ENCODE data around the gene KRTAP22-1.

KRTAP22-1 gene

GRCh38 chr21:30628109-30628508 is 27.2 kb downstream of the KRTAP22-1 start:
- DNase-seq, result no peak

GRCh38 chr21:30629200-30629599 is 28.3 kb downstream of the KRTAP22-1 start:
- no peak for DNase-seq

GRCh38 chr21:30634906-30635305 is 34.0 kb downstream of the KRTAP22-1 start, which contains the start of gene KRTAP20-2:
Gene KRTAP20-2 (plus strand): TSS chr21:30635206. CDS start chr21:30635264, 58 bp downstream.
- DNase-seq, result no peak

- no peak for DNase-seq
Observed at GRCh38 chr21:30638686-30639085, 37.8 kb downstream of the KRTAP22-1 start.

- DNase-seq, result no peak
Observed at GRCh38 chr21:30642564-30642963, 41.7 kb downstream of the KRTAP22-1 start, which contains the start of gene KRTAP20-3. Gene KRTAP20-3 (plus strand): TSS chr21:30642864.

GRCh38 chr21:30646904-30647414 is 46.1 kb downstream of the KRTAP22-1 start:
- DNase-seq, result no peak

Data from SHP77 (cell line).